Erythroblast (primary cell): ENCODE measurements around the gene FMN1.

Experiments used
- GATA1 ChIP-seq: IDR thresholded peaks from 2 replicates; pipeline ENCODE4 v1.6.1; 2011; ENCODE audit warnings: low read depth, mild to moderate bottlenecking, control low read depth, low read length, moderate library complexity
- POLR2A ChIP-seq: IDR thresholded peaks from 2 replicates; pipeline ENCODE4 v1.6.1; 2011; ENCODE audit warnings: mild to moderate bottlenecking, low read length

DNA sequence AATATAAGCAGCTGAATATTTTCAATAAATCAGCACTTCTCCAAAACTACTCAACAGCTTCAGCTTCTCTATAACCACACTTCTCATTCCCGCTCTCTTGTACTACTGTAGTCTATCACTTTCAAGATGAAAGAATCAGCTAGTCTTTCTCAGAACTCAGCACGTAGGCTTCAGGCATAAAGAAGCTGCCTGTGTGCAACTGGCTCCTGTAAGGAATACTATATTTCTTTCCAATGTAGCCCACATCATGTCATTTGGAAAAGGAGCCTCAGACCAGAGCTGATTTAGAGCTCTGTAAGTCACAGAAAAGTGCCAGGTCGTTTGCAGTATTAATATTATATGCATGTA lies 62.3 kb downstream of the FMN1 start:
- no peak for TF ChIP-seq POLR2A
- no peak for TF ChIP-seq GATA1
